ENCODE measurements around the gene HIRA. TPM values are rescaled to one million over a fixed set of nuclear protein-coding genes. Genes with fewer than 3 reads are reported as not detected.

Gene HIRA
- total and polyA plus RNA-seq, 2 experiments from 2014 or later = 9.4 to 58.3 TPM

- Mint-ChIP-seq H3K36me3 (ENCODE audit: low read depth) (peaks cover 55% of the 10 kb centered on the region), H3K27ac (no peak overlapping the region), H3K4me1 (no peaks in the 10 kb centered on the region), H3K9me3 (no peaks in the 10 kb centered on the region), H3K27me3 (ENCODE audit: insufficient read depth, low read depth, poor library complexity) (peaks cover 7% of the 10 kb centered on the region), H3K4me3 (no peak overlapping the region)
- Histone ChIP-seq H3F3A (replicated peaks; ENCODE audit: low read depth) (no peaks in the 10 kb centered on the region), H3K36me3 (ENCODE audit: insufficient read depth) (peaks cover 41% of the 10 kb centered on the region), H2AFZ (no peak overlapping the region), H3K27me3 (ENCODE audit: insufficient read depth) (no peaks in the 10 kb centered on the region), H3K27ac (ENCODE audit: low read depth) (no peak overlapping the region), H3K79me2 (replicated peaks; ENCODE audit: insufficient read depth) (no peaks in the 10 kb centered on the region), H4K20me1 (replicated peaks; ENCODE audit: insufficient read depth) (peaks cover 7% of the 10 kb centered on the region), H3K9me2 (ENCODE audit: insufficient read depth) (no peaks in the 10 kb centered on the region), H3K4me1 (ENCODE audit: insufficient read depth) (no peaks in the 10 kb centered on the region), H3K4me2 (no peak overlapping the region), H3K4me3 (no peak overlapping the region)
- DNase-seq (ENCODE audit: low spot score) (no peak), ATAC-seq (no peak)
- TF ChIP-seq ZNF462 (CRISPR knock-in tag; IDR thresholded peaks at IDR 0.05) = no peak
- no peak for TF ChIP-seq CREB1 (CRISPR knock-in tag; IDR thresholded peaks at IDR 0.05; ENCODE audit: low read depth)
- TF ChIP-seq ETS1 (IDR thresholded peaks at IDR 0.05) = no peak
- TF ChIP-seq NANOG (IDR thresholded peaks at IDR 0.05; ENCODE audit: borderline replicate concordance) = no peak
- no peak for TF ChIP-seq ZNF114 (CRISPR knock-in tag; IDR thresholded peaks at IDR 0.05)
- no peak for TF ChIP-seq REST (IDR thresholded peaks at IDR 0.05; ENCODE audit: unreplicated experiment)
- TF ChIP-seq CTCF (conservative IDR thresholded peaks at IDR 0.05; ENCODE audit: low read depth in 2 of 2) = no peak
- TF ChIP-seq POLR2AphosphoS5 (IDR thresholded peaks at IDR 0.05; ENCODE audit: low read depth) = no peak
- TF ChIP-seq EZH2phosphoT487 (IDR thresholded peaks at IDR 0.05; ENCODE audit: unreplicated experiment) = no peak
- TF ChIP-seq ZNF331 (CRISPR knock-in tag; IDR thresholded peaks at IDR 0.05; ENCODE audit: low read depth) = no peak
- TF ChIP-seq EZH2 (IDR thresholded peaks at IDR 0.05; ENCODE audit: low read depth, unreplicated experiment) = no peak
- TF ChIP-seq STAT1 (IDR thresholded peaks at IDR 0.05; ENCODE audit: unreplicated experiment) = no peak
- no peak for TF ChIP-seq JUNB (IDR thresholded peaks at IDR 0.05; ENCODE audit: unreplicated experiment)
Observed at GRCh38 chr22:19375435-19375834, 56.1 kb downstream of the HIRA start.
